ENCODE data around the gene ACSF3. TPM values are rescaled to one million over a fixed set of nuclear protein-coding genes. Genes with fewer than 3 reads are reported as not detected.

Gene ACSF3
- total RNA-seq, 1 donor from 2014 or later: 32.0 TPM

- no peaks in the 10 kb centered on the region for H3K27me3 ChIP-seq
- no peaks in the 10 kb centered on the region for H3K9me3 ChIP-seq
- peaks cover 18% of the 10 kb centered on the region for H3K36me3 ChIP-seq
- peaks cover 16% of the 10 kb centered on the region for H3K4me1 ChIP-seq
- intact Hi-C loops (cut with DNase I): no loop called here
- TF ChIP-seq CTCF (IDR thresholded peaks at IDR 0.05): no peak
- ATAC-seq (no peak), DNase-seq (no peak)
- H3K27ac ChIP-seq: no peak overlapping the region
- H3K4me3 ChIP-seq: no peak overlapping the region
Observed at GRCh38 chr16:89097392-89097772, 3.7 kb downstream of the ACSF3 start.

- H3K27ac ChIP-seq: no peak overlapping the region
- H3K27me3 ChIP-seq: no peaks in the 10 kb centered on the region
- ATAC-seq: no peak
- no peak overlapping the region for H3K4me3 ChIP-seq
- no peak for DNase-seq
- H3K4me1 ChIP-seq: peaks cover 10% of the 10 kb centered on the region
- no peaks in the 10 kb centered on the region for H3K9me3 ChIP-seq
- no peak for TF ChIP-seq CTCF (IDR thresholded peaks at IDR 0.05)
- peaks cover 31% of the 10 kb centered on the region for H3K36me3 ChIP-seq
- intact Hi-C loops (cut with DNase I): no loop called here
Observed at GRCh38 chr16:89098767-89099430, 5.2 kb downstream of the ACSF3 start.

GRCh38 chr16:89099905-89100304, 6.3 kb downstream of the ACSF3 start:
- Histone ChIP-seq H3K36me3 (peaks cover 40% of the 10 kb centered on the region), H3K27me3 (no peaks in the 10 kb centered on the region), H3K4me1 (peaks cover 4% of the 10 kb centered on the region), H3K4me3 (no peak overlapping the region), H3K27ac (no peak overlapping the region), H3K9me3 (no peaks in the 10 kb centered on the region)
- no peak for TF ChIP-seq CTCF (IDR thresholded peaks at IDR 0.05)
- intact Hi-C loops (cut with DNase I): no loop called here
- ATAC-seq: no peak
- DNase-seq: no peak

- no peak for ATAC-seq
- no peaks in the 10 kb centered on the region for H3K4me1 ChIP-seq
- no peak for DNase-seq
- intact Hi-C loops (cut with DNase I): no loop called here
- H3K9me3 ChIP-seq: no peaks in the 10 kb centered on the region
- no peak for TF ChIP-seq CTCF (IDR thresholded peaks at IDR 0.05)
- no peak overlapping the region for H3K4me3 ChIP-seq
- no peak overlapping the region for H3K27ac ChIP-seq
- H3K36me3 ChIP-seq: peaks cover 49% of the 10 kb centered on the region
- no peaks in the 10 kb centered on the region for H3K27me3 ChIP-seq
Observed at GRCh38 chr16:89100601-89101302, 7.1 kb downstream of the ACSF3 start.

- intact Hi-C loops (cut with DNase I): no loop called here
- Histone ChIP-seq H3K36me3 (peaks cover 55% of the 10 kb centered on the region), H3K9me3 (no peaks in the 10 kb centered on the region), H3K4me1 (no peaks in the 10 kb centered on the region), H3K27ac (no peak overlapping the region), H3K4me3 (no peak overlapping the region), H3K27me3 (no peaks in the 10 kb centered on the region)
- no peak for TF ChIP-seq CTCF (IDR thresholded peaks at IDR 0.05)
- no peak for ATAC-seq
- DNase-seq: no peak
Observed at GRCh38 chr16:89101303-89102040, 7.8 kb downstream of the ACSF3 start.

Measured in upper lobe of right lung (tissue), 1 donor.